GM18508 (cell line): ENCODE data around the gene HLA-DOB.
"Not testable (repeated sequence)": the region's sequence is repeated elsewhere in the genome, so short reads cannot be mapped to it uniquely, and the experiment has no call there.

Source experiments
- ATAC-seq: cut with Tn5 transposase; IDR thresholded peaks from one replicate; pipeline ENCODE4 v1.9.1; 2021; ENCODE audit warnings: moderate number of reproducible peaks; ENCODE audit not compliant: insufficient read depth, unreplicated experiment

HLA-DOB gene

DNA sequence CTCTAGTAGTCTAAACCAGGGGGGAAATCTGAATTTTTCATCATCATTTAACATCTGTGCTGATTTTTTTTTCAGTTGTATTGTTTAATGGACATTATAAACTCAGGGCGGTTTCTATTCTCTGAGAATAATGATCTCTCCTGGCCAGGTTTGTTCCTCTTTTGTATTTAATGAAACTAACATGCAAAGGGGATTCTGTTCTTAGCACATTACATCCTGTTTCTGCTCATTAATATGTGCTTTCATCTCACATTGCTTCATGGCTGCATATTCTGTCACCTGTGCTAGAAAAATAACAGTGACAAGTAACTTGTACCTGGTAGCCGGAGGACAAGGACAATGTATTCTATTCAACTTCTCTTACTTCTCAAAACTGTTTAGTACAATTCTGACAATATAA, 806 bp downstream of the HLA-DOB start:
- ATAC-seq = no peak

- no peak for ATAC-seq
Measured at GRCh38 chr6:32815115-32815514, 1.7 kb downstream of the HLA-DOB start.

DNA sequence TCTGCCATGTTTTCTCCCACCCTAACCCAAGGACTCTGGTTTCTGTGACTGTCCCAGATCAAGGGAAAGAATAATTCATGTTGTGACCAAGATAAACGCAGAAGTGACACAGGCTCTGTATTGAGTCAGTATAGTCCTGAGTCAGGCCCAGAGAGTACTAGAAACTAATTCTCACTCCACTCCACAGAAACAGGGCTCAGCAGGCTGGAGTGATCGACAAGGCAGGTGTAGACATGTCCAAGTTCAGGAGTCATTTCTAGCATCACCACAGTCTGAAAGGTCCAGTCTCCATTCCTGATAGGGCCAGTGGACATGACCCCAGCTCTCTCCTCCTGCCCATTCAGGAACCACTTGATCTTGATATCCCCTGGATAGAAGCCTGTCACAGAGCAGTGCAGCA, 2.7 kb downstream of the HLA-DOB start:
- no peak for ATAC-seq

GRCh38 chr6:32809171-32809570, 7.6 kb downstream of the HLA-DOB start:
- ATAC-seq = no peak

- no peak for ATAC-seq
Measured at GRCh38 chr6:32807020-32807580, 9.7 kb downstream of the HLA-DOB start.

GRCh38 chr6:32805404-32805803, 11.4 kb downstream of the HLA-DOB start:
- not testable (repeated sequence) for ATAC-seq

GRCh38 chr6:32803416-32803815, 13.4 kb downstream of the HLA-DOB start:
- no peak for ATAC-seq

DNA sequence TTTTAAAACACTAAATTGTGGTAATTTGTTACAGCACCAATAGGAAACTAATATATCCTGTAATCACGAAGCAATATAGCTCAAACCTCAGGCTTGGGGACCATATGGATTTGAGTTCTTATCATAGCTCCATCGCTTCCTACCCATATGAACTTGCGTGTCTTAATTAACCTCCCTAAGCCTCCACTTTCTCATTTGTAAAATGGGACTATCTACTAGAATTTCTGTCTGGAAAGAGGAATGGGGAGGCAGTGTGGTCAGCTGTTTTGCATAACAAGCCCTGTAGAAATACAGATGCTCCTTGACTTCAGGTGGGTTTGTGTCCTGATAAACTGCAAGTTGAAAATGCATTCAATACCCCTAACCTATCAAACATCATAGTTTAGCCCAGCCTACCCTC, 17.1 kb downstream of the HLA-DOB start:
- no peak for ATAC-seq

GRCh38 chr6:32799168-32799567, 17.6 kb downstream of the HLA-DOB start:
- no peak for ATAC-seq

DNA sequence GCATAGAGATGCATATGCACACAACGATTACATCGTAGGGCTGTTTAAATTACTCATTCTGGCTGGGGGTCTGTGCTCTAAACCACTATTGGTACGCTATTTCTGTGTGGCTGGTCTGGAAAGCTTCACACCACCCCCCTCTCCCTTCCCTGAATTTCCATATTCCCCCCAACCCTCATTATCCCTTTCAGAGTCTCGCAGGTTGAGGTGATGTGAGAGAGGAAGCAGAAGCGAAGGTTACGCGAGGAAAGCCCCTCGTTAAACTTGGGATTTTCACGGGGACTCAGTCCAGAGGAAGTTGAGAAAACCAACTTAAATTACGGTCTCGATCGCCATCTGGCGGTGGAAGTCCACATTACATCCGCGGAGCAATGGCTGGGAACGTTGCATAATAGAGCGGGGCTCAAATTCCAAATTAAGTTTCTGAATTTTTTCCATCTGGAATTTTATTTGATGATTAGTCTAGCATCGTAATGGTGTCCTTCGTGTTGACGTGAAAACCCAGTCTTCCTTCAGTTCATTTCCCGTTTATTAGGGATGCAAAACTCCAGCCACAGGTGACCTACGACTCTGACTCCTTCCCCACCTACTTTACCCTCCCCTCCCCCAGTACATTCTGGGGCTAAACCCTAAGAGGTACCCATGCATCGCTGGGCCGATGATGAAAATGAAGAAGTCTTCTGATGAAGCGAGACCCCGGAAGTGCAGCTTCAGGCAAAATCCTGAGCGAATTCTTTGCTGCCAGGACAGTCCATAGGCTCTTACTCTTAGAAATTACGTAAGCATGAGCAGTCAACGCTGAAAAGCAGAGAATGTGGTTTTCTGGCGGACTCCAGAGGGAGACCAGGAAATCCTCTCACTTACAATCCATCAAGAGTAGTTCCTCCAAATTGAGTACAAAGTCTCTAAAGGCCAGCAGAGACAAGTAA, 19.7 kb downstream of the HLA-DOB start:
- no peak for ATAC-seq

DNA sequence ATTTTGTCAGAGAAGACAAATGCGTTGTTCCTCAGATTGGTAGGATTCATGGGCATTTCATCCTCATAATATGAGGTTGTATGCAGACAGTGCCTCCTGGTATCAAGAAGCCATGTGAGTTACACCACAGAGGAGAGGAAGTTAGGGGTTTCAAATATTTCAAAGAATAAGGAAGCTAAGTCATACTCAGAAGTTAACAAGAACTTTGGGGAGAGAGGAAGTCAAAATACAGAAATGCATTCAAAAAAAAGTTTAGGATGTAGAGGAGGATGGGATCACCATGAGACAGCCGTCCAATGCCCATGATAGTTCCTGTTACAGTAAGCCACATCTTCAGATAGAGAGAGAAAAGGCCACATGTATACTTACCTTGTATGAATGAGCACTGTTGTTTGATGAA, 22.3 kb downstream of the HLA-DOB start:
- no peak for ATAC-seq

DNA sequence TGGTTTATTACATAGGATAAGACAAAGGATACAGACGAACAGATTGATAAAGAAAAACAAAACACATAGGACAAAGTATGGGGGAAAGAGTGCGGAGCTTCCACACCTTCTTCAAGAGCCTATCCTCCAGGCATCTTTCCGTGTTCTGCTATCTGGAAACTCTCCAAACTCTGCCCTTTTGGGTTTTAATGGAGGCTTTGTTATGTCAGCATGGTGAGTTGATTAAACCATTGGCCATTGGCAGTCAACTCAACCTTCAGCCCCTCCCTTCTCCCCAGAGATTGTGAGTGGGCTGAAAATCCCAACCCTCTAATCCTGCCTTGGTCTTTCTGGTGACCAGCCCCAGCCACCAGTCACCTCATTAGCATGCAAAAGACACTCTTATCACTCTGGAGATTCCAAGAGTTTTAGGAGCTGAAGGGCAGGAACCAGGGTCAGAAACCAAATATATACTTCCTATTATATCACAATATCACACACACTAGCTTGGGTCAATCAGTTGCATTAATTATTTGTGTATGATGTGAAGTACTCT, 23.8 kb downstream of the HLA-DOB start:
- no peak for ATAC-seq

DNA sequence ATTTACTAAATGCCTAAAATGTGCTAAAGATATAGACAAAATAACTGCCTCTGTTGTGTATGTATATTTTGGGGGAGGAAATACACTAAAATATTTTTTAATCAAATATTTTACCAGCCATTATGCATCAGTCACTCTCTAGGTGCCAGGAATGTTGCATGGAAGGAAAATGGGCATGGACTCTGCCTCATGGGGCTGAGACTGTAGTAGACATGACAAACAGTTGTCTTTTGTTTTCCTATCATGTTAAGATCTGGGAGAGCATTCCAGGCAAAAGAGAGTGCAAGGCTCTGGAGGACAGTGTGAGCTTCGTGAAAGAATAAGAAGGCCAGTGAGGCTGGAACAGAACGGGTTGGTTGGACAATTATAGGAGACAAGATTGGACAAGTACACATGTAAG, 26.5 kb downstream of the HLA-DOB start:
- ATAC-seq = no peak

DNA sequence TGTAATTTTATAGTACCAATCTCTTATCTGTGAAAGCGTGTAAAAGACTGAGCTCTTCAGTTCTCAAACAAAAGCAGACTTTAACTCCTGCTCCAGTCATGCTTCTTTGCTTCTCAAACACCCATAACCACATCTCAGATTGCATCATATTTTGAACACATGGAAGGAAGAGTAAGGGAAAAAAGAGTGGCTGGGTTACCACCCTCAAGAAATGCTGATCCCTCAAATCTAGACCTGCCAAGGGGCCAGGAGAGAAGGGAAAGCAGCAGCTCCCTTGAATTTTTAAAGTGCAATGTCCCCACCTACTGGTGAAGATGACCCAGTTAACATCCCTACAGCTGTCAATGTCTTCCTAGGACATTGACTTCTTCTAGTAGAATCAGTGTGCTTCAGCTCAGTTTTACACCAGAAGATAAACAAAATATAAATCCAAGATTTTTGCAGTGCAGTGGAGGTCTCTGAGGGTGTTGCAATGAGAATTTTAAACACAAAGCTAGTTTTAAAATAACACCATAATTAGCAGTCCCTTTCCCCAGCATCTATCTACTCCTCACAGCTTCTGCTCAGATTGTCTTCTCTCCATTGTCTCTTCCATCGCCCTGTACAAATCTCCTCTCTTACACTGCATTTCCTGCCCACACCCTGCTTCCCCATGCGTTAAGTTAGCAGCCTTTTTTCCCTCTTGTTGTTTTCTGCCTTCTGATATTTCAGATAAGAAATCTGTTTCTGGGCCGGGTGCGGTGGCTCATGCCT, 30.8 kb downstream of the HLA-DOB start:
- no peak for ATAC-seq

GRCh38 chr6:32782923-32783322, 33.9 kb downstream of the HLA-DOB start:
- ATAC-seq = not testable (repeated sequence)

- no peak for ATAC-seq
Measured at GRCh38 chr6:32779036-32779435, 37.8 kb downstream of the HLA-DOB start.

DNA sequence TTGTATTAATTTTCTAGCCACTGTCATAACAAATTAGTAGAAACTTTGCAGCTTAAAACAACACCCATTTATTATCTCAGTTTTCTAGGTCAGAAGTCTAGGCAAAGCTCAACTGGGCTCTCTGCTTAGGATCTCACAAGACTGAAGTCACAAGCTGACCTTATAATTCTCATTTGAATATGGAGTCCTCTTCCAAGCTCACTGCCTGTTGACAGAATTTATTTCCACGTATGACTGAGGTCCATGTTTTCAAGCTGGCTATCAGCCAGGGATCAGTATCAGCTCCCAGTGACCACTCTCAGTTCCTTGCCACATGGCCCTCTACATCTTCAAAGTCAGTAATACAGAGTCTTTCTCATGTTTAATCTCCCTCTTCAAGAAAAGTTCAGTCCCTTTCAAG, 41.7 kb downstream of the HLA-DOB start:
- ATAC-seq = no peak

GRCh38 chr6:32774426-32774825, 42.4 kb downstream of the HLA-DOB start:
- ATAC-seq = no peak

- ATAC-seq = no peak
Measured at GRCh38 chr6:32772656-32773055, 44.1 kb downstream of the HLA-DOB start.

GRCh38 chr6:32764048-32764447, 52.8 kb downstream of the HLA-DOB start:
- no peak for ATAC-seq

DNA sequence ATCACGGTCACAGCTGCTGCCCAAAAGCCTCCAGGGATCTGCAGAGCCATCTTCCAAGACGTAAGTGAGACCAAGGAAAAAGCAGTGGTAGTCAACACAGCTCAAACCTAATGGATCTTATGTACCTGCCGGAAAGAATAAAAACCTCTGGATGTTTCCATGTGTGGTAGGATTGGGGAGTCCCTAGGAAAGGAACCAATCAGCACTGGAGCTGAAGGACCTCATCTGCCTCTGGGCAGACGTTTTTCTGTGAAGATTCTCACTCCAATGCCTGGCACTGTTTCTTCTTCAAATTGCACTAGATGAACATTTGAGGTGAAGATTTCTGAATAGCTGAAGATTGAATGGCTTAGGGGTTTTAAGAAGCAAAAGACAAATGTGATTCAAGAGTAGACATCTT, 53.4 kb downstream of the HLA-DOB start, which contains the start of gene HLA-DQB2:
HLA-DQB2 (minus strand) TSS at position 112 of the 400 bp plus-strand sequence; CDS start at position 50, 62 bp downstream.
- ATAC-seq = no peak
